GM21423 (cell line): ENCODE results near the gene NANOGP8.

Experiments used
- ATAC-seq: cut with Tn5 transposase; IDR thresholded peaks from one replicate; pipeline ENCODE4 v1.9.1; 2021; ENCODE audit warnings: mild to moderate bottlenecking, moderate library complexity; ENCODE audit not compliant: unreplicated experiment

Gene NANOGP8

DNA sequence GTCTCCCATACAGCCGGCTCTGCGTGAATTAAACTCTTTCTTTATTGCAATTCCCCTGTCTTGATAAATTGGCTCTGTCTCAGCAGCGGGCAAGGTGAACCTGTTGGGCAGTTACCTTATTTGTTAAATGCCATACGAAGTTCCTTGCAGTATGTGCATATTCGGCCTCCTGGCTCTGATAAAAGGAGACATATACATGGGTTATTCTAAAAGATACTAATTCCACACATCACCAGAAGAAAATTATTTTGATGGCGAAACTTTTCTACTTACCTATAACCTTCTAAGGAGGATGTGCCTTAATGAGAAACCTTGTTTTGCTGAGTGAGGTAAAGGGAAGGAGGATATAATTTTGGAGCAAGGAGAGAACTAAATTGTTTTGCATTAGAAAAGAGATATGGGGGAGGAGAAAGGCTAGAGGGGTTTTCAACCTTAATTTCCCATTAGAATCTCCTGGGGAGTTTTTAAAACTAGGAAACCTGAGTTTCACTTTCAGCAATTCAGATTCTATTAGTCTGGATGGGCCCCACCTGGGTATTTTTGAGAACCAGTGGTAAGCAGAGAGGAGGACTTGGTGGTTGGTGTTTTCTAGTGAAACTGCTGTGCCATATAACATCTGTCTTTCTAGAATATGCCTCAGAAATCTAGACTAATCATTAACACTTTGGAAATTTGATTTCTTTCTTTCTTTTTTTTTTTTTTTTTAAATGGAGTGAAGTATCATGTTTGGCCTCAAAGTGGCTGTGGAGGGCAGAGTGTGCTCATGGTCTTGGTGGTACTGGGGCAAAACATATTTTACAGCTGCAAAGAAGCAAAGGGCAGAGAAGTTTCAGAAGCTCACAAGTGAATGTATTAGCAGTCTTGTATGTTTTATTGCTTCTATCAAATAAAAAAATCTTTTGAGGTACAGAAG lies 23.0 kb downstream of the NANOGP8 start:
- ATAC-seq, result peak; percentile 80

DNA sequence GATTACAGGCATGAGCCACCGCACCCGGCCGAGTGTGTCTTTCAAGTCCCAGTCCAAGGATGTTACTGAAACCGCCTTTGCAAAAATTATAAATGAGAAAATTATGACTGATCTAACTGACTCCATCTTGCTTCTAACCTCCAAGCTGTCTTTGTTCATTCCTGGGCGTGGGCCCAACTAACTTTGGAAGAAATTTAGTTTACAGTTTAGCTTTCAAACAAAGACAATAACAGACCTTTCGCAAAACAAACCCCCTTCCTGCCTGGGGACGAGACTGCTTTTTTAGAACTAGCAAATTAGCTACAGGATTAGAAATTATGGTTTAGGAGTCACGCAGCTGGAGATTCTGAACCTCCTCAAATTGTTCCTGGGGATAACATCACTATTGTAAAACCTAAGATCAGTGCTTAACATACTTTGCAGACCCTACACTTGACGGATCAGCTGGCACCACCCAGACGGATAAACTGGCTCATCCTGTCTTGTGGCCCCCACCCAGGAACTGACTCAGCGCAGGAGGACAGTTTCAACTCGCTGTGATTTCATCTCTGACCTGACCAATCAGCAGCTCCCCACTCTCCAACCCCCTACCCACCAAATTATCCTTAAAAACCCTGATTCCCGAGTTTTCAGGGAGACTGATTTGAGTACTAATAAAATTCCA lies 23.8 kb downstream of the NANOGP8 start:
- ATAC-seq, result no peak

DNA sequence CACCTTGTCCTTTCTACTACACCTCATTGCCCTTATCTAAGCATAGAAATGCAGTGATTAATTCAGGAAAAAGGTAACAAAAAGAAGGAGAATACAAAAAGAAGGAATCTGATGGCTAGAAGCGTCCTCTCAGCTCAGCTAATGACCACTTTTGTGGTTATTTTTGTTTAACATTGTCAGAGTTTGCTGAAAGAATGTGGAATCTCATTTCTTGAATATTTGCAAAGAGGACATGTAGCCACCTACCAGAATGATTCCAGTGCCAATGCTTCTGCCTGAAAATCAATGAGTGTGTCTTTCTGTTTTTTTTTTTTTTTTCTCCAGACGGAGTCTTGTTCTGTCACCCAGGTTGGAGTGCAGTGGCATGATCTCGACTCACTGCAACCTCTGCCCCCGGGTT lies 24.5 kb downstream of the NANOGP8 start:
- ATAC-seq, result no peak

GRCh38 chr15:35058534-35059054 lies 26.5 kb downstream of the NANOGP8 start:
- ATAC-seq, result no peak

- no peak for ATAC-seq
Observed at GRCh38 chr15:35055416-35056105, 29.5 kb downstream of the NANOGP8 start.

DNA sequence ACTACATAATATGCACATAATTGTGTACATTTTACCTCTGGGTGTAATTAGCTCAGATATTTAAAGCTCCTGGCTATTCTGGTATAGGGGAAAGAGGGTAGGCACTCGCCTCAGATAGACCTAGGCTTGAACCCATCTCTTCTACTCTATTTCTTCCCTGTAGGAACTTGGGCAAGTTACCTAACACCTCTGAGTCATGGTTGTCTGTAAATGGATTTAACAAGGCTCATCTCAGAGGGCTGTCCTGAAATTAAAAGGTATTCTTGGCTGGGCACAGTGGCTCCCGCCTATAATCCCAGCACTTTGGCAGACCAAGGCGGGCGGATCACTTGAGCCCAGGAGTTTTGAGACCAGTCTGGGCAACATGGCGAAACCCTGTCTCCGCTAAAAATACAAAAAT lies 30.7 kb downstream of the NANOGP8 start:
- ATAC-seq, result no peak

- ATAC-seq, result no peak
Observed at GRCh38 chr15:35047996-35048395, 37.1 kb downstream of the NANOGP8 start.

GRCh38 chr15:35047528-35047927 lies 37.6 kb downstream of the NANOGP8 start:
- no peak for ATAC-seq

GRCh38 chr15:35043373-35044095 lies 41.6 kb downstream of the NANOGP8 start:
- no peak for ATAC-seq

DNA sequence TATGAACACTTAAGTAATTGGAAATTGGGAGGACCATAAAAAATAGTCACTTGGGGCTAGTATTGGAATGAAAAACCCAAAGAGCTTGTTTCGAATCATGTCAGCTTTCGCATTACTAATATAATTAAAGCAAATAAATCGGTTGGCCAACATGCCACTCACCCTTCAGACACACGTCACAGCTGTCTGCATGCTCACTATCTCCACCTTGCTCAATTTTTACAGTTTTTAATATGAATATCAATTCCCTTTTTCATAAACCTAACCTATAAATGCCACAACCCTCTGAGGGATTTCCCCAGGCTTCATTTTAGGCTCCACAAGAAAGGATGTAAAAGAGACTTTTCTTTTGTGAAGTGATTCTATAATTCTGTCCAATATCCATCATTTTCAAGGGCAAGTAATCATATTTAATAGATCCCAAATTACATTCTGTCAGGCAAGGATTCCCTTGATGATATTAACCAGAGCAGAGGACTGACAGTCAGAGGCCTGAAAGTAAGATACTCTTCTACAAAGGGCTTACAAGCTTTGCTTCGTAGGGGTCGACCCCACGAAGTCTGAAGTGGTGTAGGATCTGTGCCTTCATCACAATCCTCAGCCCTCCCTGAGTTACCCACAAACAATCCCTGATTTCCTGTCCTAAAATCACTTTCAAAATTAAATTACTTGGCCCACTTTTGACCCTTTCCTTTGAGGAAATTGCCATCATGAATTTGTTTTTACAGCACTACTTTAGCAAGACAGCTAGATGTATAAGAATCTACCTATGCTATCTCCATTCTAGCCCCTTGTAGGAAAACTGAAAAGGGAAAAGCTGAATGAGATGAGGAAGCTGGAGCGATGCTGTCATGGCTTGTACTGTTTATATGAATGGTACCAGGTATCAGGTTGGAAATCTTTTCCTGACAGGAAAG lies 44.5 kb downstream of the NANOGP8 start:
- no peak for ATAC-seq

DNA sequence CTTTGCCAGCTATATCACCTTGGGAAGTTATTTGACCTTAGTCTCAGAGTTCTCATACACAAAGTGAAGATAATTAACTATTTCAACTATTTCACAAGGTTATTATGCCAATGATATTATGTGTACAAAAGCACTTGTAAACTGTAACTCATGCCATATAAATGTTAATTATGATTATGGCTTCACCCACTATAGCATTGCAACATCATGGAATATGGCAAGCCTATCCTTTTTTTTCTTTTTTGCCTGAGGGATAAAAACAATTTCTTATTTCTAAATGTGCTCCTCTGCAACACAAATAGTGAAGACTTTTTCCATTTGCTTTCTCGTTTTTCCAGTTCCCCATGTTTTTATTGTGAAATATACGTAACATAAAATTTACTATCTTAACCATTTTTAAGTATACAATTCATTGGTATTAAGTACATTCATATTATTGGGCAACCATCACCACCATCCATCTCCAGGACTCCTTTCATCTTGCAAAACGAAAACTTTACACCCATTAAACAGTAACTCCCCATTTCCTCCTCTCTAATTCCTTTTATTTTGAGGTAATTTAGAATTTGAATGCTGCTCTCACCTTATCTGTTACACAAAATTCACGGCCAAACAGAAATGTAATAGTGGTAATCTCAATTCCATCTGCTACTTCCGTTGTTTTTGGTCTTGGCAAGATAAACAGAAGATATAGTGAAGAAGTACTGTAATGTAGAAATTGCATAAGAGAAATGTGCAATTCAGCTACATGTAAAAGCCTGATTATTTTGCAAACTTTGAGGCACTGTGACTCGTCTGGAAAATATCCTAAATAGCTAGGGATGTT lies 46.3 kb downstream of the NANOGP8 start:
- ATAC-seq, result no peak
